SK-N-SH (cell line): Measurements from ENCODE around the gene PLEKHM1.

ENCODE experiments used
- EP300 ChIP-seq, 2 experiments: IDR thresholded peaks; 2 replicates each; pipeline versions ENCODE4 v1.4.0 to v1.6.1; 2012; ENCODE audit warnings: borderline replicate concordance in 1 of 2, low read depth in 1 of 2, low read length in 1 of 2
- EZH2phosphoT487 ChIP-seq: fragments of 200-600 bp; sonication (generic); IDR thresholded peaks from 2 replicates; pipeline ENCODE4 v1.6.1; 2017; ENCODE audit warnings: low read depth, mixed run types, mild to moderate bottlenecking, antibody characterized with exemption, moderate library complexity, borderline replicate concordance
- FOSL2 ChIP-seq: IDR thresholded peaks from 2 replicates; pipeline ENCODE4 v1.4.0; 2012; ENCODE audit warnings: low read depth, mild to moderate bottlenecking, moderate library complexity, borderline replicate concordance
- IRF3 ChIP-seq: fragments of 150-350 bp; IDR thresholded peaks from 2 replicates; pipeline ENCODE4 v1.6.1; 2016; ENCODE audit warnings: mild to moderate bottlenecking, low read depth, low read length
- JUND ChIP-seq: IDR thresholded peaks from 2 replicates; pipeline ENCODE4 v1.4.0; 2012
- POLR2AphosphoS5 ChIP-seq: IDR thresholded peaks from 2 replicates; pipeline ENCODE4 v1.6.1; 2012; ENCODE audit warnings: low read depth, low read length
- RAD21 ChIP-seq: IDR thresholded peaks from 2 replicates; pipeline ENCODE4 v1.6.1; 2012; ENCODE audit warnings: mild to moderate bottlenecking, low read length
- TAF1 ChIP-seq: IDR thresholded peaks from 2 replicates; pipeline ENCODE4 v1.6.1; 2012; ENCODE audit warnings: low read depth, mild to moderate bottlenecking, low read length, moderate library complexity, borderline replicate concordance
- ZBTB33 ChIP-seq: IDR thresholded peaks from 2 replicates; pipeline ENCODE4 v1.4.0; 2012; ENCODE audit warnings: low read depth, borderline replicate concordance
- TF ChIP-seq, protein P1 (sequence below): fragments of 200-600 bp; sonication (generic); IDR thresholded peaks from 2 replicates; pipeline ENCODE4 v1.6.1; 2017; ENCODE audit warnings: antibody characterized with exemption, mild to moderate bottlenecking, moderate library complexity
- TF ChIP-seq, protein P2 (sequence below): fragments of 150-350 bp; IDR thresholded peaks from 2 replicates; pipeline ENCODE4 v1.6.1; 2017; ENCODE audit warnings: antibody characterized with exemption, low read length, low read depth, borderline replicate concordance

- TF ChIP-seq EZH2phosphoT487 (no peak), IRF3 (no peak), FOSL2 (no peak), EP300 (IDR thresholded peaks at IDR 0.05; ENCODE audit: borderline replicate concordance in 1 of 2, low read depth in 1 of 2, low read length in 1 of 2) (no peak), RAD21 (no peak), TAF1 (no peak), JUND (no peak), ZBTB33 (no peak), POLR2AphosphoS5 (no peak)
- TF ChIP-seq, protein P1, sequence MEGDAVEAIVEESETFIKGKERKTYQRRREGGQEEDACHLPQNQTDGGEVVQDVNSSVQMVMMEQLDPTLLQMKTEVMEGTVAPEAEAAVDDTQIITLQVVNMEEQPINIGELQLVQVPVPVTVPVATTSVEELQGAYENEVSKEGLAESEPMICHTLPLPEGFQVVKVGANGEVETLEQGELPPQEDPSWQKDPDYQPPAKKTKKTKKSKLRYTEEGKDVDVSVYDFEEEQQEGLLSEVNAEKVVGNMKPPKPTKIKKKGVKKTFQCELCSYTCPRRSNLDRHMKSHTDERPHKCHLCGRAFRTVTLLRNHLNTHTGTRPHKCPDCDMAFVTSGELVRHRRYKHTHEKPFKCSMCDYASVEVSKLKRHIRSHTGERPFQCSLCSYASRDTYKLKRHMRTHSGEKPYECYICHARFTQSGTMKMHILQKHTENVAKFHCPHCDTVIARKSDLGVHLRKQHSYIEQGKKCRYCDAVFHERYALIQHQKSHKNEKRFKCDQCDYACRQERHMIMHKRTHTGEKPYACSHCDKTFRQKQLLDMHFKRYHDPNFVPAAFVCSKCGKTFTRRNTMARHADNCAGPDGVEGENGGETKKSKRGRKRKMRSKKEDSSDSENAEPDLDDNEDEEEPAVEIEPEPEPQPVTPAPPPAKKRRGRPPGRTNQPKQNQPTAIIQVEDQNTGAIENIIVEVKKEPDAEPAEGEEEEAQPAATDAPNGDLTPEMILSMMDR, result no peak
- TF ChIP-seq, protein P2, sequence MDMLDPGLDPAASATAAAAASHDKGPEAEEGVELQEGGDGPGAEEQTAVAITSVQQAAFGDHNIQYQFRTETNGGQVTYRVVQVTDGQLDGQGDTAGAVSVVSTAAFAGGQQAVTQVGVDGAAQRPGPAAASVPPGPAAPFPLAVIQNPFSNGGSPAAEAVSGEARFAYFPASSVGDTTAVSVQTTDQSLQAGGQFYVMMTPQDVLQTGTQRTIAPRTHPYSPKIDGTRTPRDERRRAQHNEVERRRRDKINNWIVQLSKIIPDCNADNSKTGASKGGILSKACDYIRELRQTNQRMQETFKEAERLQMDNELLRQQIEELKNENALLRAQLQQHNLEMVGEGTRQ, result no peak
Measured at GRCh38 chr17:45436625-45437464, 53.7 kb downstream of the PLEKHM1 start.
